Effector CD4-positive, alpha-beta T cell (primary cell): Measurements from ENCODE around the gene ZCCHC14.
"Not testable (repeated sequence)": the region's sequence is repeated elsewhere in the genome, so short reads cannot be mapped to it uniquely, and the experiment has no call there.

Experiments used
- DNase-seq: peaks from one replicate; pipeline ENCODE4 v3.0.0-alpha.2; 2020

Gene ZCCHC14

GRCh38 chr16:87376660-87377059 lies 116.2 kb downstream of the ZCCHC14 start:
- no peak for DNase-seq

GRCh38 chr16:87375426-87376135 lies 117.2 kb downstream of the ZCCHC14 start:
- DNase-seq, result no peak

- DNase-seq, result no peak
Measured at GRCh38 chr16:87374313-87374712, 118.5 kb downstream of the ZCCHC14 start.

GRCh38 chr16:87372305-87372704 lies 120.5 kb downstream of the ZCCHC14 start:
- no peak for DNase-seq

GRCh38 chr16:87371261-87371866 lies 121.5 kb downstream of the ZCCHC14 start:
- no peak for DNase-seq

- DNase-seq, result no peak
Measured at GRCh38 chr16:87369796-87370719, 122.8 kb downstream of the ZCCHC14 start.

- DNase-seq, result no peak
Measured at GRCh38 chr16:87369117-87369765, 123.6 kb downstream of the ZCCHC14 start.

- DNase-seq, result no peak
Measured at GRCh38 chr16:87368029-87368770, 124.6 kb downstream of the ZCCHC14 start.

GRCh38 chr16:87367529-87367928 lies 125.3 kb downstream of the ZCCHC14 start:
- no peak for DNase-seq

- no peak for DNase-seq
Measured at GRCh38 chr16:87366930-87367329, 125.9 kb downstream of the ZCCHC14 start.

- DNase-seq, result no peak
Measured at GRCh38 chr16:87366288-87366687, 126.5 kb downstream of the ZCCHC14 start.

GRCh38 chr16:87365021-87365713 lies 127.7 kb downstream of the ZCCHC14 start:
- DNase-seq, result no peak

- no peak for DNase-seq
Measured at GRCh38 chr16:87363771-87364455, 128.9 kb downstream of the ZCCHC14 start.

- DNase-seq, result not testable (repeated sequence)
Measured at GRCh38 chr16:87362828-87363559, 129.8 kb downstream of the ZCCHC14 start.

- DNase-seq, result no peak
Measured at GRCh38 chr16:87361916-87362619, 130.8 kb downstream of the ZCCHC14 start.

GRCh38 chr16:87360862-87361610 lies 131.8 kb downstream of the ZCCHC14 start:
- no peak for DNase-seq

GRCh38 chr16:87359121-87359520 lies 133.7 kb downstream of the ZCCHC14 start:
- no peak for DNase-seq

GRCh38 chr16:87358696-87359095 lies 134.1 kb downstream of the ZCCHC14 start:
- DNase-seq, result no peak

- no peak for DNase-seq
Measured at GRCh38 chr16:87358250-87358649, 134.6 kb downstream of the ZCCHC14 start.
